Ovary (tissue), 3 donors: Measurements from ENCODE around the gene ADGRD1.

ENCODE experiments used
- EP300 ChIP-seq: sonication (generic); formaldehyde crosslinking; IDR thresholded peaks from one replicate; pipeline ENCODE4 v1.6.1; 2017; ENCODE audit warnings: antibody characterized with exemption
- POLR2A ChIP-seq: fragments of 450-650 bp; IDR thresholded peaks from one replicate; pipeline ENCODE4 v1.6.1; 2017; ENCODE audit warnings: antibody characterized with exemption, mild to moderate bottlenecking, moderate library complexity
- TF ChIP-seq, protein P1 (sequence below), 3 donors: fragments of 450-650 bp in 2 of 3; fragments of 200-600 bp in 1 of 3; IDR thresholded peaks; one replicate each; pipeline versions ENCODE4 v1.5.1 to v1.8.0; 2016 to 2022; ENCODE audit warnings: antibody characterized with exemption in 3 of 3, mild to moderate bottlenecking in 1 of 3
- donor health status: DM: no; HTN: no; CAD: no.

DNA sequence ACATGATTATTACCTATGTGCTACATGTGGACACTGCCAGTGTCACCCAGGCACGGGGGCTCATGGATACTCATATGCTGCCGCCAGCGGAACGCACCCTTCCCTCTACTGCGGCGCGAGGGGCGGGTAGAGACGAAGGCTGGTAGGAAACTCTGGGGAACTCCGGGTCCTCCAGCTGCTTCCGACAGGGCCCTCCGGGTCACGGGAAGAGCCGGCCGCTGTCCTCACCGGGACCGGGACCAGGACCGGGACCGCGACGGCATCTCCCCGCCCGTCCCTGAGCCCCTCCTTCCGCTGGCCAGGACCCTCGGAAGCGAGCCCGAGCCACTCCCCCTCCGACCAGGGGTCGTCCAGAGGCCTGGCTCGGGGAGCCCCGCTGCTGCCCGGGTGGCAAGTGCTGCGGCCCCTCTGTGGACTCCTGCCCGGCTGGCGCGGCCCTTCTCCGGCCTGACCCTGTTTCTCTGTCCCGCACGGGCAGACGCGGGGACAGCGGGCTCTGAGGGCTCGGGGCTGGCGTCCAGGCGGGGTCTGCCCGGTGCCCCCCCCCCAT, 209.6 kb downstream of the ADGRD1 start:
- TF ChIP-seq, protein P1, sequence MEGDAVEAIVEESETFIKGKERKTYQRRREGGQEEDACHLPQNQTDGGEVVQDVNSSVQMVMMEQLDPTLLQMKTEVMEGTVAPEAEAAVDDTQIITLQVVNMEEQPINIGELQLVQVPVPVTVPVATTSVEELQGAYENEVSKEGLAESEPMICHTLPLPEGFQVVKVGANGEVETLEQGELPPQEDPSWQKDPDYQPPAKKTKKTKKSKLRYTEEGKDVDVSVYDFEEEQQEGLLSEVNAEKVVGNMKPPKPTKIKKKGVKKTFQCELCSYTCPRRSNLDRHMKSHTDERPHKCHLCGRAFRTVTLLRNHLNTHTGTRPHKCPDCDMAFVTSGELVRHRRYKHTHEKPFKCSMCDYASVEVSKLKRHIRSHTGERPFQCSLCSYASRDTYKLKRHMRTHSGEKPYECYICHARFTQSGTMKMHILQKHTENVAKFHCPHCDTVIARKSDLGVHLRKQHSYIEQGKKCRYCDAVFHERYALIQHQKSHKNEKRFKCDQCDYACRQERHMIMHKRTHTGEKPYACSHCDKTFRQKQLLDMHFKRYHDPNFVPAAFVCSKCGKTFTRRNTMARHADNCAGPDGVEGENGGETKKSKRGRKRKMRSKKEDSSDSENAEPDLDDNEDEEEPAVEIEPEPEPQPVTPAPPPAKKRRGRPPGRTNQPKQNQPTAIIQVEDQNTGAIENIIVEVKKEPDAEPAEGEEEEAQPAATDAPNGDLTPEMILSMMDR (IDR thresholded peaks at IDR 0.05), result no peak
- no peak for TF ChIP-seq POLR2A
- no peak for TF ChIP-seq EP300
